Measurements from ENCODE around the gene ACTC1.

The ACTC1 gene

GRCh38 chr15:34795267-34796081, at the start of gene ACTC1:
TSS of gene ACTC1 (minus strand) at chr15:34795549. CDS start at chr15:34794808, 741 bp downstream.
- no peak for TF ChIP-seq CTCF (IDR thresholded peaks at IDR 0.05)

DNA sequence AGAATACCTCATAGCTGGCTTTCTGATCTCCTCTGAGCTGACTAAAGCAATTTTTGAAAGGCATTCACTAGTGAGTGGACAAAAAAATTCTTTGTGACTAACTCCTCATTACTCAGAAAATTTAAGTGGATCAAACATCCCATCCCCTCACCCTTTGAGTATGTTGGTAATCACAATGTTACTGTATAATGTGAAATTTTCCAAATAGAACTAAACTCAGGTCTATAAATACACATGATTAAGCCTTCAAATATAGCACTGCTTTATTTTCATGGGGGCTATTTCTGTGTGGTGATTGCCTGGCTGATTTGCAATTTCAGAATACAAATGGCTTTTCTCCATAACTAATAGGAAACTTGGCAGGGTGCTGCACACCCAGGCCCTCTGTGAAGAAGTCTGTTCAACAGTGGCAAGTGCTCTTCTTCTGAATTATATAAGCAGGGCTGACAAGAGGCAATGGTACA, 45.9 kb upstream of the ACTC1 start:
- no peak for TF ChIP-seq CTCF (IDR thresholded peaks at IDR 0.05)

DNA sequence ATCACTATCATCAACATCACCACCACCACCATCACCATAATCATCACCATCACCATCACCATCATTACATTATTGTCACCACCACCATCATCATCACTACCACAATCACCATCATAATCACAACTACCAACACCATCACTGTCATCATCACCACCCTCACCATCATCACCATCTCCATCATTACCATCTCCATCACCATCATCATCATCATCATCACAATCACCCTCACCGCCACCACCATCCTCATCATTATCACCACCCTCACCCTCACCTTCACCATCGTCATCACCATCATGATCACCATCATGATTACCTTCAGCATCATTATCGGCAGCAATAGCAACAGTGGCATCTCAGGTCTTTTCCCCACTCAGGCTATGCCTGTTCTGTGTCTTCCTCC, 42.9 kb upstream of the ACTC1 start:
- TF ChIP-seq CTCF (IDR thresholded peaks at IDR 0.05): no peak

DNA sequence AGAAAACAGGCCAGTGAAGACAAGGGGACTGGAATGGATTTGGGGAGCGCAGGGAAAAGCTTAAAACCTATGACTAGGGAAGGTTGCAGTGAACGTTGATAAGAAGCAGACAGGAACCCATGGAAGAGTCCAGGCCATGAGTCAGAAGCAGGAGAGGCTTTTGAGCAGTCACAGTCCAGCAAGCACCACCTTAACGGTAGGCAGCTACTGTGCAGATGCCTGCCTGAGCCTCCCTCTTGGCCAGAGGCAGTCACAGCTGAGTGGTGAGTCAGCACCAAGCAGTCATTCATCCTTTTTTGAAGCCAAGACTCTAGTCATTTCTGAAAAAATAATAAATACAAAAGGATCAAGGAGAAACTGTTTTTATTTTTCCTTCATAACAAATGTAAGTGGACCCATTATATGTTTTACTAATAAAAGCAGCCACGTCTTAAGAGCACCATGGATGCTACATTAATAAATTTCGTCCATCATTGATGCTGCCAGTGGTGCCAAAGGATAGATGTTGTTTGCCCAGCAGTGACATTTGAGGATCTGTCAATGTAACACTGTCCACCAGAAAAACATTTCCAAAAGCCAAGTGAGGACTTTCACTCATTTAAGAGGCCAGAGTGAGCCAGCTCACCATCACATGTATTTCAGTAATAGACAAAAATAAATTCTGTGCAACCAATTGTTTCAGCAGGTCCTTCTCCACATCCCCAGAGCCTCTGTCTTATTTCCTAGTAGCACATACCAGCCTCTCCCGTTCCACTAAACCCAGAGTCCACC, 42.1 kb upstream of the ACTC1 start:
- no peak for TF ChIP-seq CTCF (IDR thresholded peaks at IDR 0.05)

GRCh38 chr15:34828145-34828911, 33.0 kb upstream of the ACTC1 start:
- no peak for TF ChIP-seq CTCF (IDR thresholded peaks at IDR 0.05)

DNA sequence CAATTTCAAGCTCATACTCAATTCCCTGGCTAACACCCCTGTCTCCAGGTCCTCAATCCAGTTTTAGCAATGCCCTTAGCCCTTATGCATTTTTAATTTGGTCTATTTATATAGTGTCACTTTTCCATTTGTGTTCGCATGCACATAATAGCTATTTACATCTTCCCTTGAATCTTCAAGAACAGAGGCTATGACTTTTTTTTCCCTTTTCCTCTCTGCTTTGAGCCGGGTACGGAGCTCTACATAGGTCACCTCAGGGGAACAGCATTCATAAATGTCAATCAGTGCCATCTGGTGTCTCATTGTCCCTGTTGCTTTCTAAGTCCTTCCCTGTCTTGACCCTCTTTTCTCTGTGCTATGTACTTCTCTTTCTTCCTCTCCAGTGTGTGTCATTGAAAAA, 26.5 kb upstream of the ACTC1 start:
- TF ChIP-seq CTCF (IDR thresholded peaks at IDR 0.05): no peak

DNA sequence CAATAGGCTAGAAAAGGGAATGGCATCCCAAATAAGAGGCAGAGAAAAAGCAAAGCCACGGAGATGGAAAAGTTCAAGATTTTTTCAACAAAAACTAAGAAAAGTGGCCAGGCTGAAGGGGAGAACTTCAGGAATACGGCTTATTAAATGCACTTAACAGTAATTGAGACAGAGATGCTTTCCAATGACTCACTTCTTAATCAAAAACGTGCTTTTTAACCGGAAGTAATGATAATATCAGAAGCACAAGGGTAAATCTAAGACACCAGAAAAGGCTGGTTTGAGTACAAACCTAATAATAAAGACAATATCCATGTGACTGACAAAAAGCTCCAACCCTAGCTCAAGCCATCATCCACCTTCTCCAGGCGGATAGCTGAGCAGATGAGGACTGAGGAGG, 24.8 kb upstream of the ACTC1 start:
- no peak for TF ChIP-seq CTCF (IDR thresholded peaks at IDR 0.05)

Measured in LNCAP (cell line).